ENCODE measurements around the gene WDR1. TPM values are rescaled to one million over a fixed set of nuclear protein-coding genes. Genes with fewer than 3 reads are reported as not detected.

The WDR1 gene
- total RNA-seq, 1 experiment from 2014 or later: 367 TPM

DNA sequence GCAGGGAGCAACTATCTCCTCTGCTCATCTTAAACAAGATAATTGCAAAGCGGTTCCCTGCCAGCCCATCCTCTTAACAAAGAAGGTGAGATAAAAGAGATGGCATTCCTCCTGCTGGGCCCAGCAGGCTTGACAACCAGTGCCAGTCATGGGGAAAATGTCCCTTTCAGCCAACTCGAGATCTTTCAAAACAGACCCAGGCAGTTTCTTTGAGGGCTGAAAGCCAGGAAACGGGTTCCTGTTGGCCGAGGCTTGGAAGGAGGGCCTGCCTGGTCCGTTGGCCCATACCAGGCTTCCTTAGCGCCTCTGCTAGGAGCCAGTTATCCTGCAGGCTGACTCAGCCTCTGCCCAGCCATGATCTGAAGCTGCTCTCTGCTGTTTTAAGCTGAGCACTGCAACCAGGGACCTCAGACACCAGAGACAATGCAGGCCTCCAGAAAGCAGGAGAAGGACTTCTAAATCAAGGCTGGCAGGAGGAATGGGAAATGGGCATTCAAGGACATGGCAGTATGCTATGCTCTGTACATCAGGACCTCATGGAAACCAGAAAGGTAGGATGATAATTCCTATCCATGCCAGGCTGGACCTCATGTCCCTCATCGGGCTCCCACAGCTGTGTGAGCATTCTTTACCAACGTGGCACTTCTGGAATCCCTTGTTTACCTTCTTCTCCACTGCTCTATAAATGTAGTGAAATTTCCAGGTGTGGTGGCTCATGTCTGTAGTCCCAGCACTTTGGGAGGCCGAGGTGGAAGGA, 52.9 kb downstream of the WDR1 start:
- H2AFZ ChIP-seq (ENCODE audit: low read length): no peak overlapping the region
- H3K4me1 ChIP-seq (ENCODE audit: insufficient read depth, low read length): no peaks in the 10 kb centered on the region; the same call in 1 of the 2 replicates
- no peaks in the 10 kb centered on the region; a peak in 2 of 5 replicates for H3K9me3 Mint-ChIP-seq
- no peak overlapping the region for H3K27ac ChIP-seq (ENCODE audit: insufficient read length, low read depth, low read length)
- no peak overlapping the region for H2AK5ac ChIP-seq (ENCODE audit: insufficient read length, low read length)
- no peak overlapping the region for H3K9ac ChIP-seq (ENCODE audit: extremely low read depth, insufficient read length, low read length)
- H3K56ac ChIP-seq (ENCODE audit: insufficient read length, low read depth, low read length): no peak overlapping the region
- no peak overlapping the region for H3K4ac ChIP-seq (ENCODE audit: low read depth, low read length)
- H3K18ac ChIP-seq (ENCODE audit: insufficient read length, low read depth, low read length): no peak overlapping the region
- no peak overlapping the region for H3K23ac ChIP-seq (ENCODE audit: insufficient read length, low read depth, low read length)
- H3K27me3 Mint-ChIP-seq (ENCODE audit: low read depth): 0 out of 2 replicates have a peak, but pooled peaks cover 2% of the 10 kb centered on the region
- no peak overlapping the region for H3K14ac ChIP-seq (ENCODE audit: insufficient read depth, low read length)
- H3K79me2 ChIP-seq (ENCODE audit: insufficient read depth, low read length): no peaks in the 10 kb centered on the region
- H3K23me2 ChIP-seq (ENCODE audit: insufficient read length, low read depth, low read length, poor library complexity, severe bottlenecking): no peaks in the 10 kb centered on the region
- DNase-seq: peak; percentile 82
- H2BK15ac ChIP-seq (ENCODE audit: low read depth, low read length): no peak overlapping the region
- H2BK5ac ChIP-seq (ENCODE audit: insufficient read length, low read length): no peak overlapping the region
- no peak overlapping the region for H4K91ac ChIP-seq (ENCODE audit: insufficient read length, low read depth, low read length)
- H4K5ac ChIP-seq (ENCODE audit: insufficient read length, low read depth, low read length): no peak overlapping the region
- H3K27me3 ChIP-seq (ENCODE audit: insufficient read depth, low read length): no peaks in the 10 kb centered on the region
- no peak overlapping the region for H2BK120ac ChIP-seq (ENCODE audit: low read depth, low read length, poor library complexity, severe bottlenecking)
- H4K20me1 ChIP-seq (ENCODE audit: control insufficient read depth, insufficient read depth, insufficient read length): no peaks in the 10 kb centered on the region
- no peak overlapping the region for H2BK12ac ChIP-seq (ENCODE audit: insufficient read length, low read depth, low read length)
- H3T11ph ChIP-seq (ENCODE audit: low read length): no peak overlapping the region
- peaks cover 0 to 4% (median 0%) of the 10 kb centered on the region in 3 experiments; a peak in 1 of 7 replicates for H3K36me3 Mint-ChIP-seq (ENCODE audit: insufficient read depth in 1 of 3, low read depth in 3 of 3)
- H4K8ac ChIP-seq (replicated peaks; ENCODE audit: insufficient read length, low read depth, low read length): no peak overlapping the region
- no CpG with 5 or more reads among the region's 9 CpGs for WGBS (ENCODE audit: extremely low coverage, insufficient read length, low lambda C conversion rate)
- no peaks in the 10 kb centered on the region for H3K9me3 ChIP-seq (ENCODE audit: control insufficient read depth, low read depth, low read length)
- peaks cover 15 to 24% of the 10 kb centered on the region in 2 experiments for H3K4me1 Mint-ChIP-seq
- H3K27ac Mint-ChIP-seq: no peak overlapping the region
- H3K4me3 Mint-ChIP-seq: no peak overlapping the region
- no peak overlapping the region for H2BK20ac ChIP-seq (ENCODE audit: low read depth, low read length, poor library complexity, severe bottlenecking)
- TF ChIP-seq, protein P1, sequence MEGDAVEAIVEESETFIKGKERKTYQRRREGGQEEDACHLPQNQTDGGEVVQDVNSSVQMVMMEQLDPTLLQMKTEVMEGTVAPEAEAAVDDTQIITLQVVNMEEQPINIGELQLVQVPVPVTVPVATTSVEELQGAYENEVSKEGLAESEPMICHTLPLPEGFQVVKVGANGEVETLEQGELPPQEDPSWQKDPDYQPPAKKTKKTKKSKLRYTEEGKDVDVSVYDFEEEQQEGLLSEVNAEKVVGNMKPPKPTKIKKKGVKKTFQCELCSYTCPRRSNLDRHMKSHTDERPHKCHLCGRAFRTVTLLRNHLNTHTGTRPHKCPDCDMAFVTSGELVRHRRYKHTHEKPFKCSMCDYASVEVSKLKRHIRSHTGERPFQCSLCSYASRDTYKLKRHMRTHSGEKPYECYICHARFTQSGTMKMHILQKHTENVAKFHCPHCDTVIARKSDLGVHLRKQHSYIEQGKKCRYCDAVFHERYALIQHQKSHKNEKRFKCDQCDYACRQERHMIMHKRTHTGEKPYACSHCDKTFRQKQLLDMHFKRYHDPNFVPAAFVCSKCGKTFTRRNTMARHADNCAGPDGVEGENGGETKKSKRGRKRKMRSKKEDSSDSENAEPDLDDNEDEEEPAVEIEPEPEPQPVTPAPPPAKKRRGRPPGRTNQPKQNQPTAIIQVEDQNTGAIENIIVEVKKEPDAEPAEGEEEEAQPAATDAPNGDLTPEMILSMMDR (conservative IDR thresholded peaks at IDR 0.05): peak; percentile 62
- no peaks in the 10 kb centered on the region for H3K79me1 ChIP-seq (ENCODE audit: insufficient read depth, low read depth, low read length, poor library complexity, severe bottlenecking)
- H3K4me2 ChIP-seq (ENCODE audit: insufficient read depth, insufficient read length, low read length): no peak overlapping the region

All from H9 (cell line).